ENCODE results near the gene SKI. TPM values are rescaled to one million over a fixed set of nuclear protein-coding genes. Genes with fewer than 3 reads are reported as not detected.

The SKI gene
- total RNA-seq, 1 experiment from 2014 or later, result 89.5 TPM

DNA sequence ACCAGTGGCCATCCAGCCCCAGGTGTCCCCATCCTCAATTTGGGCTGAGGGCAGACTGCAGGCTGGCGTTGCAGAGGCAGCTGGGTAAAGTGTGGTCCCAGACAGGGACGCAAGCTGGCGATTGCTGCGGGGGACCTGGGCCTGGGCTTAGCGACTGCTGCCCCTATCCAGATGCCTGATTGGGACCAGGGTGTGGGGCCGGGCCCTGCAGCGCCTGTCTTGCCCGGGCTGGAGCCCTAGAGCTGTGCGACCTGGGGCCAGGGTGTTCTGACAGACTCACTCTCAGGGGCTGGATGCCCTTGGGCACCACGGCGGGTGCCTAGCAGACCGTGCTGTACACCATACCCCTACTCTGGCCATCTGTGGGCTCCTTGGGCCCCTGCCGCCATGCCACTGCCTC is 17.3 kb upstream of the SKI start:
- H3K27me3 Mint-ChIP-seq (ENCODE audit: low read depth), result peaks cover 13% of the 10 kb centered on the region
- Histone ChIP-seq H3K27ac (ENCODE audit: insufficient read length, low read depth, low read length) (no peak overlapping the region), H3K9me3 (ENCODE audit: control insufficient read depth, low read depth, low read length) (no peaks in the 10 kb centered on the region), H3K27me3 (ENCODE audit: insufficient read depth, low read length) (no peaks in the 10 kb centered on the region), H2BK5ac (ENCODE audit: insufficient read length, low read length) (no peak overlapping the region), H3K18ac (ENCODE audit: insufficient read length, low read depth, low read length) (no peak overlapping the region), H3K4me1 (ENCODE audit: insufficient read depth, low read length) (no peaks in the 10 kb centered on the region), H3K14ac (ENCODE audit: insufficient read depth, low read length) (no peak overlapping the region), H4K20me1 (ENCODE audit: control insufficient read depth, insufficient read depth, insufficient read length) (no peaks in the 10 kb centered on the region), H2AK5ac (ENCODE audit: insufficient read length, low read length) (no peak overlapping the region), H4K91ac (ENCODE audit: insufficient read length, low read depth, low read length) (no peak overlapping the region), H2BK20ac (ENCODE audit: low read depth, low read length, poor library complexity, severe bottlenecking) (no peak overlapping the region), H2BK12ac (ENCODE audit: insufficient read length, low read depth, low read length) (peak overlapping the region; percentile 11), H2BK15ac (ENCODE audit: low read depth, low read length) (no peak overlapping the region), H3K9ac (ENCODE audit: extremely low read depth, insufficient read length, low read length) (no peak overlapping the region), H3K79me1 (ENCODE audit: insufficient read depth, low read depth, low read length, poor library complexity, severe bottlenecking) (no peaks in the 10 kb centered on the region), H3K23ac (ENCODE audit: insufficient read length, low read depth, low read length) (no peak overlapping the region), H3K56ac (ENCODE audit: insufficient read length, low read depth, low read length) (no peak overlapping the region), H3K79me2 (ENCODE audit: insufficient read depth, low read length) (no peaks in the 10 kb centered on the region), H3K23me2 (ENCODE audit: insufficient read length, low read depth, low read length, poor library complexity, severe bottlenecking) (peaks cover 2% of the 10 kb centered on the region), H2BK120ac (ENCODE audit: low read depth, low read length, poor library complexity, severe bottlenecking) (no peak overlapping the region), H4K5ac (ENCODE audit: insufficient read length, low read depth, low read length) (no peak overlapping the region), H3K4ac (ENCODE audit: low read depth, low read length) (no peak overlapping the region), H2AFZ (ENCODE audit: low read length) (no peak overlapping the region), H4K8ac (replicated peaks; ENCODE audit: insufficient read length, low read depth, low read length) (no peak overlapping the region), H3T11ph (ENCODE audit: low read length) (no peak overlapping the region), H3K4me2 (ENCODE audit: insufficient read depth, insufficient read length, low read length) (no peak overlapping the region)
- no peak overlapping the region; a peak in 1 of 5 replicates for H3K4me3 Mint-ChIP-seq
- TF ChIP-seq, protein P1, sequence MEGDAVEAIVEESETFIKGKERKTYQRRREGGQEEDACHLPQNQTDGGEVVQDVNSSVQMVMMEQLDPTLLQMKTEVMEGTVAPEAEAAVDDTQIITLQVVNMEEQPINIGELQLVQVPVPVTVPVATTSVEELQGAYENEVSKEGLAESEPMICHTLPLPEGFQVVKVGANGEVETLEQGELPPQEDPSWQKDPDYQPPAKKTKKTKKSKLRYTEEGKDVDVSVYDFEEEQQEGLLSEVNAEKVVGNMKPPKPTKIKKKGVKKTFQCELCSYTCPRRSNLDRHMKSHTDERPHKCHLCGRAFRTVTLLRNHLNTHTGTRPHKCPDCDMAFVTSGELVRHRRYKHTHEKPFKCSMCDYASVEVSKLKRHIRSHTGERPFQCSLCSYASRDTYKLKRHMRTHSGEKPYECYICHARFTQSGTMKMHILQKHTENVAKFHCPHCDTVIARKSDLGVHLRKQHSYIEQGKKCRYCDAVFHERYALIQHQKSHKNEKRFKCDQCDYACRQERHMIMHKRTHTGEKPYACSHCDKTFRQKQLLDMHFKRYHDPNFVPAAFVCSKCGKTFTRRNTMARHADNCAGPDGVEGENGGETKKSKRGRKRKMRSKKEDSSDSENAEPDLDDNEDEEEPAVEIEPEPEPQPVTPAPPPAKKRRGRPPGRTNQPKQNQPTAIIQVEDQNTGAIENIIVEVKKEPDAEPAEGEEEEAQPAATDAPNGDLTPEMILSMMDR (conservative IDR thresholded peaks at IDR 0.05), result no peak
- H3K36me3 Mint-ChIP-seq (ENCODE audit: insufficient read depth in 1 of 3, low read depth in 3 of 3), result no peaks in the 10 kb centered on the region; a peak in 1 of 7 replicates
- no peaks in the 10 kb centered on the region for H3K9me3 Mint-ChIP-seq
- DNase-seq, result no peak
- H3K4me1 Mint-ChIP-seq, result peaks cover 10 to 36% of the 10 kb centered on the region in 2 experiments
- no peak overlapping the region for H3K27ac Mint-ChIP-seq
- WGBS (ENCODE audit: extremely low coverage, insufficient read length, low lambda C conversion rate), result no CpG with 5 or more reads among the region's 13 CpGs
